ENCODE data around the gene TRPC4AP.
"Not testable (repeated sequence)": the region's sequence is repeated elsewhere in the genome, so short reads cannot be mapped to it uniquely, and the experiment has no call there.

The TRPC4AP gene

DNA sequence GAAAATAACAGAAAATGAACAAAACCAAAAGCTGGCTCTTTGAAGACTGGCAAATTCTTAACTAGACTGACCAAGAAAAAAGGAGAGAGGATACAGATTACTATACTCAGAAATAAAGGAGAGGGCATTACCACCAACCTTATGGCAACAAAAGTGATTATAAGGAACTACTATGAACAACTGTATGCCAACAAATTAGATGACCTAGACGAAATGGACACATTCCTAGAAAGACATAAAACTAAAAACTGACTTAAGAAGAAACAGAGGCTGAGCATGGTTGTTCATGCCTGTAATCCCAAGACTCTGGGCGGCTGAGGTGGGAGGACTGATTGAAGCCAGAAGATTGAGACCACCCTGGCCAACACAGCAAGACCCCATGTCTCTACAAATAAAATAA, 33.5 kb downstream of the TRPC4AP start:
- DNase-seq (ENCODE audit: low read depth): no peak

GRCh38 chr20:35055445-35056276, 36.9 kb downstream of the TRPC4AP start:
- DNase-seq (ENCODE audit: low read depth): no peak

- DNase-seq (ENCODE audit: low read depth): no peak
Observed at GRCh38 chr20:35054814-35055213, 37.8 kb downstream of the TRPC4AP start.

DNA sequence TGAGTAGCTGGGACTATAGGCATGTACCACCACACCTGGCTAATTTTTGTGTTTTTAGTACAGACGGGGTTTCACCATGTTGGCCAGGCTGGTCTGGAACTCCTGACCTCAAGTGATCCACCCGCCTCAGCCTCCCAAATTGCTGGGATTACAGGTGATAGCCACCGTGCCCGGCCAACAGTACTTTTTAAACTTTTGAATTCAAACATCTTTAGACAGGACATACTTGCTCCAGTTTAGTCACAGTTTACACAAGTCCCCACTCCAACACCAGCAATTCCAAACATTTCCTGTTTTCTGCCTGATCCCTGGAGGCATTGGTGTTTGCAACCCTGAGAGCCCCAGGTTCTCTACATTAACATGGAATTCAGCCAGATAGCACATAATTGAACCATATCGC, 40.0 kb downstream of the TRPC4AP start:
- DNase-seq (ENCODE audit: low read depth): not testable (repeated sequence)

DNA sequence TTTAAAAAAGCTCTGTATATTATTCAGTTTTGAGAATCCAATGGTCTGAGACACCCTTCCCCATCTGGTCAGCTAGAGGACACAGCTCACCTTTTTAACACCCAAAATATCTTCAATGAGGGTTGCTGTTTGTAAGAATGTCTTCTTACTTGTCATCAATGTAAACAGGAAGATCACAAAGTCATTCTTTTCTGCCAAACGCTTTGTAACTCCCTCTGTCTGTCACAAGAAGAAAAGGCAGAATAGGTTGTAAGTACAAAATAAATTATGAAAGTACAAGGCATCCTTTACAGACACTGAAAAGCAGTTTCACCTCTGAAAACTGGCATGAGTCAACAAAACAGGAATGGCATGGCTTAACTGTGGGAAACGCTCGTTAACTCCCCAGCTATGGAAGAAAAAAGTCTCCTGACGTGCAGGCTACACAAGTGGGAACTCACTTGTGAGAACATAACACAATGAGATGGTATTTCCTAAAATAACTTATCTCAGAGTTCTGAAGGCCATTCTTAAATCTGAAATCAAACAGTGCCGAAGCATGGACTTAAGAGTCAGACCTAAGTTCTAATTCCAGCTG, 42.7 kb downstream of the TRPC4AP start:
- DNase-seq (ENCODE audit: low read depth): no peak

DNA sequence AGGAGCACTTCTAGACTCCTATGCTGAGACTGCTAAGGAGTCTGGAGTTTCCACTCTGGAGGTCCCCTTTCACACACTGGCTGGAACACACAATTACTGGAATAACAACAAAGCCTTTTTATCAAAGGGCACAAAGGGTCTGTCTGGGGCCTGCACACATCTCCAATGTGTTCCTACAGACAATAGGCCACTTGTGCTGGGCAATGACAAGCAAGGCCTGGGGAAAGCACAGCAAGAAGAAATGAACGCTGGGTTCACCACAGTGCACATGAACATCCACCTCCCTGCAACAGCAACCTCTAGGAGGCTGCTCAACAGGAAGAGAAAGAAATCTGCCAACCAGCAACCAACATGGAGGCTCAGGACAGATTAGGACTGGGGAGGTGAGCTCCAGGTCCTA, 43.9 kb downstream of the TRPC4AP start:
- DNase-seq (ENCODE audit: low read depth): no peak

DNA sequence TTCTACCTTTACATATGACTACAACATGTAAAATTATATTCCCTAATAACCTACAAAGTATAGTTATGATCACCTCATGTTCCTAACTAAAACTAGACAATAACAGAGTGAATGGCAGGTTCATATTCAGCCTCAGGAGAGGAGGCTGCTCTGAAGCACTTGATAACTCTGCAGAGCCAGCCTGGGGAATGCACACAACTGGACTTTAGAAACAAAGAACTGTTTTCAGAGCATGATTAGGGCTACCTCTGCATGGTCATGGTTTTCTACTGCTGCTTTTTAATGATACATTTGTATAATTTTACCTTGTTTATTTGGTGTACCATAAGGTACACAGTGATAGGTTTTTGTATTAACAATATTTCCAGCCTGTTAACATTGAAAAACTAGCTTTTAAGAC, 50.3 kb downstream of the TRPC4AP start:
- DNase-seq (ENCODE audit: low read depth): no peak

- DNase-seq (ENCODE audit: low read depth): no peak
Observed at GRCh38 chr20:35040646-35041045, 52.0 kb downstream of the TRPC4AP start.

DNA sequence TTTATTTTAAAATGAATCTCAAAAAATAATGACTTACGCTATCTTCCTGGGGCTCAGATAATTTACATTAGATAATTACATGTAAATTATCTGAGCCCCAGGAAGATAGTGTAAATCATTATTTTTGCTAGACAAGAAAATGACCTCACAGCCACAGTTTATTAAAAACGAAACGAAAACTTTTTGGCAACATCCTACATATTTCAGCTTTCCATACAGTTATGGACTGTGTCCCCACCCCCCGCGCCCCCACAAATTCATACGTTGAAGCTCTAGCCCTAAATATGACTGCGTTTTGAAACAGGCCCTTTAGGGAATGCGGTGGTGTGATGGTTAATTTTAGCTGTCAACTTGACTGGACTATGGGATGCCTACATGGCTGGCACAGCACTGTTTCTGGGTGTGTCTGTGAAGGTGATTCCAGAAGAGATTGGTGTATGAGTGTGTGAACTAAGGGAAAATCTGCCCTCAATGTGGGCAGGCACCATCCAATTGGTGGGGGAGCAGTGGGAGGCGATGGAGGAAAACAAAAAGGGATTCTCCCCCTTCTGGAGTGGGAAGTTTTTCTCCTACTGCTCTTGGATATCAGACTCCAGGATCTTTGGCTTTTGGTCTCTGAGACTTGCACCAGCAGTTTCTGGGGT, 52.6 kb downstream of the TRPC4AP start:
- no peak for DNase-seq (ENCODE audit: low read depth)

- no peak for DNase-seq (ENCODE audit: low read depth)
Observed at GRCh38 chr20:35039146-35039545, 53.5 kb downstream of the TRPC4AP start.

GRCh38 chr20:35034145-35034544, 58.5 kb downstream of the TRPC4AP start:
- no peak for DNase-seq (ENCODE audit: low read depth)

DNA sequence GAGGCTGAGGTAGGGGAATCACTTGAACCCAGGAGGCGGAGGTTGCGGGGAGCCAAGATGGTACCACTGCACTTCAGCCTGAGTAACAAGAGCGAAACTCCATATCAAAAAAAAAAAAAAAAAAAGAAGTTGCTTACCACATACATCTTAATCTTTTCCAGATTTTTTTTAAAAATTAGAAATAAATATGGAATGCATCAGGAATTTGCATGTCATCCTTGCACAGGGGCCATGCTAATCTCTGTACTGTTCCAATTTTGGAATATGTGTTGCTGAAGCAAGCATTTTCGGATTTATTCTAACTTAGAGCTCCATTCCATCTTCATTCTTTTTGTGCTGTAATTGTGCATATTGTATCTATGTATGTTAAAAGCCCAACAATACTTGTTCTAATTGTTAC, 62.5 kb downstream of the TRPC4AP start:
- DNase-seq (ENCODE audit: low read depth): no peak

GRCh38 chr20:35027301-35027700, 65.3 kb downstream of the TRPC4AP start:
- no peak for DNase-seq (ENCODE audit: low read depth)

GRCh38 chr20:35025116-35025515, 67.5 kb downstream of the TRPC4AP start:
- DNase-seq (ENCODE audit: low read depth): no peak

DNA sequence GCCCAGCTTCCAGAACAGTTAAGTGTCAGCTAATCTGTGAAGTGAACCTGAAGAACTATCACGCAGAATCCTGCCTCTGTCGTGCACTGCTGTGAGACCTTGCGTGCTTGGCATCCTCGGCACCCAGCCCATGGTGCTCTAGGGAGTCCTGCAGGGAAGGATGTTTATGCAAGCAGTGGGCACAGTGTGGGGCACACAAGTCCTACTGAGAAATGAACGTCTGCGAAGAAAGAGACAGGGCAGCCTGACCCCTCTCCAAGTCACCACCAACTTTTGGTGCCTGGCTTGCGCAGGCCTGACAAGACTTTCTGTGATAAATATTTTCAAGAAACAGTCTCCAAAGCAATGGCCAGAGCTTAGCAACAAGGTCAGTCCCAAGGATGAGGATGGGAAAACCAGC, 69.0 kb downstream of the TRPC4AP start:
- DNase-seq (ENCODE audit: low read depth): no peak

DNA sequence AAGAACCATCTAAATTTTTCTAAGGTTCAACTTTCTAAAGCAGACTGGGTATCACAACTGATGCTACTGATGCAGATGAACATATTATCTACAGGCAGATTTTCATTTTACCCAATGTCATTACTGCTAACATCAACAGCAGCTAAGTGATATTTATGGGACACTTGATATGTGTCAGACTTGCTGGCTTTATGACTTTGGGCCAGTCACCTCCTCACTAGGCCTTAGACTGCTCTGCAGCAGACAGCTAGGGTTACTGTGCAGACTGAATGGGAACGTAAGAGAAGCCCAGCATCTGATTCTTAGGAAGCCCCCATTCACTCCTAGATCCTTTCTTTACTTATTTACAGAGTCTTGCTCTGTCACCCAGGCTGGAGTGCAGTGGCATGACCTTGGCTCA, 70.8 kb downstream of the TRPC4AP start:
- no peak for DNase-seq (ENCODE audit: low read depth)

GRCh38 chr20:35021063-35021462, 71.5 kb downstream of the TRPC4AP start:
- DNase-seq (ENCODE audit: low read depth): no peak

GRCh38 chr20:35020108-35020928, 72.3 kb downstream of the TRPC4AP start:
- DNase-seq (ENCODE audit: low read depth): no peak

GRCh38 chr20:35018590-35019371, 73.8 kb downstream of the TRPC4AP start:
- no peak for DNase-seq (ENCODE audit: low read depth)

- DNase-seq (ENCODE audit: low read depth): no peak
Observed at GRCh38 chr20:35017099-35017835, 75.3 kb downstream of the TRPC4AP start.

- DNase-seq (ENCODE audit: low read depth): no peak
Observed at GRCh38 chr20:35015863-35016193, 76.8 kb downstream of the TRPC4AP start.

Measured in T-helper 22 cell (primary cell).